Adipocyte (in vitro differentiated cells): ENCODE results near the gene SH3BP4.
A peak's percentile ranks its signal among the peaks of the same experiment; 100 is the strongest.

Experiments used
- DNase-seq: peaks from one replicate; pipeline ENCODE4 v3.0.0-alpha.2; 2015; ENCODE audit warnings: low read depth
- H3K27me3 ChIP-seq: replicated peaks from 2 replicates; pipeline ENCODE4 v1.7.0; 2013; ENCODE audit warnings: mild to moderate bottlenecking, low read length, moderate library complexity; ENCODE audit not compliant: control insufficient read depth, insufficient read depth
- H3K36me3 ChIP-seq: 2 replicates; pipeline ENCODE4 v1.7.0; 2013; ENCODE audit warnings: low read length, mild to moderate bottlenecking, moderate library complexity; ENCODE audit not compliant: control insufficient read depth, insufficient read depth, severe bottlenecking
- H3K4me1 ChIP-seq: 2 replicates; pipeline ENCODE4 v1.7.0; 2013; ENCODE audit warnings: mild to moderate bottlenecking, low read length, moderate library complexity; ENCODE audit not compliant: control insufficient read depth, insufficient read depth
- H3K4me3 ChIP-seq: 2 replicates; pipeline ENCODE4 v1.7.0; 2013; ENCODE audit warnings: mild to moderate bottlenecking, low read length, moderate library complexity
- H3K9ac ChIP-seq: 2 replicates; pipeline ENCODE4 v1.7.0; 2013; ENCODE audit warnings: mild to moderate bottlenecking, low read length, moderate library complexity
- H3K9me3 ChIP-seq: 2 replicates; pipeline ENCODE4 v1.7.0; 2013; ENCODE audit warnings: mild to moderate bottlenecking, low read length, moderate library complexity; ENCODE audit not compliant: control insufficient read depth

SH3BP4 gene

GRCh38 chr2:235004329-235004903, 52.6 kb downstream of the SH3BP4 start:
- H3K27me3 ChIP-seq: no peaks in the 10 kb centered on the region
- H3K36me3 ChIP-seq: peaks cover 27% of the 10 kb centered on the region
- no peak overlapping the region for H3K9ac ChIP-seq
- DNase-seq: peak; percentile 25
- peaks cover 19% of the 10 kb centered on the region for H3K4me1 ChIP-seq
- H3K4me3 ChIP-seq: no peak overlapping the region
- H3K9me3 ChIP-seq: no peaks in the 10 kb centered on the region

- no peak for DNase-seq
- no peaks in the 10 kb centered on the region for H3K27me3 ChIP-seq
- H3K9ac ChIP-seq: no peak overlapping the region
- peaks cover 21% of the 10 kb centered on the region for H3K36me3 ChIP-seq
- H3K4me1 ChIP-seq: peaks cover 21% of the 10 kb centered on the region
- H3K4me3 ChIP-seq: no peak overlapping the region
- H3K9me3 ChIP-seq: no peaks in the 10 kb centered on the region
Measured at GRCh38 chr2:235005023-235005422, 53.2 kb downstream of the SH3BP4 start.

GRCh38 chr2:235005603-235006259, 53.9 kb downstream of the SH3BP4 start:
- peaks cover 20% of the 10 kb centered on the region for H3K36me3 ChIP-seq
- H3K9me3 ChIP-seq: no peaks in the 10 kb centered on the region
- H3K9ac ChIP-seq: no peak overlapping the region
- peak; percentile 24 for DNase-seq
- H3K27me3 ChIP-seq: no peaks in the 10 kb centered on the region
- no peak overlapping the region for H3K4me3 ChIP-seq
- H3K4me1 ChIP-seq: peaks cover 25% of the 10 kb centered on the region

DNA sequence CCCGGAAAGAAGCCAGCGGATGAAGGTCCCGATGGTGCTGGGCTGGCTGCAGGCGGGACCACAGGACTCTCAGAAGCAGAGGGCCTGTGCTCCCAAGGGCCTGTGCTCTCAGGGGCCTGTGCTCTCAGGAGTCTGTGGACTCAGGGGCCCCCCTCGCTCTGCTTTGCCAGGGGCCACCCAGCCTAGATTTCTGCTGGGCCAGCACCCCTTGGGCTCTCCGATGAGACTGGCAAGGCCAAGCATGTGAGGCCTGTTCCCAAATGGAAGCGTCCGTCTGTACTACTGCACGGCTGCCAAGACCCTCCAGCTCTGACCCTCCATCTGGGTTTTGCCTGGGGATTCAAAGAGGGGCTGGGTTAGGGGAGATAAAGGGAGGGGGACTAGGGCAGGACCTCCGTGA, 54.6 kb downstream of the SH3BP4 start:
- no peak for DNase-seq
- H3K4me3 ChIP-seq: no peak overlapping the region
- H3K9ac ChIP-seq: no peak overlapping the region
- peaks cover 14% of the 10 kb centered on the region for H3K36me3 ChIP-seq
- H3K4me1 ChIP-seq: peaks cover 25% of the 10 kb centered on the region
- H3K27me3 ChIP-seq: no peaks in the 10 kb centered on the region
- no peaks in the 10 kb centered on the region for H3K9me3 ChIP-seq

DNA sequence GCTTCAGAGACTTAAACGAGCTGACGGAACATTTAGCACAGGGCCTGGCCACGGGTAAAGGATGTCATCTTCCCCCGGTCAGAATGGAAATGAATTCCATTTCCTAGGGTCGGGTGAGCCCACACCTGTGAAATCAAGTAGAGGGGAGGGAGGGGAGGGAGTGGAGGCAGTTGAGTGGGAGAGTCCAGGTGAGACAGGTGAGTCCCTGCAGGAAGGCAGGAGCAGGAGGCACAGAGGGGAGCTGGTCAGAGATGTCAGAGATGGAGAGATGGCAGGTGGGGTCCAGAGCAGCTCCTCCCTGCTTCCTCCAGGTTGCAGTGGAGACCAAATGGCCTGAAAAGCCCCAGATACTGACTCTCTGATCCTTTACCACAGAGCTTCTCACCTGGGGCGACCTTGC, 55.2 kb downstream of the SH3BP4 start:
- peaks cover 25% of the 10 kb centered on the region for H3K4me1 ChIP-seq

DNA sequence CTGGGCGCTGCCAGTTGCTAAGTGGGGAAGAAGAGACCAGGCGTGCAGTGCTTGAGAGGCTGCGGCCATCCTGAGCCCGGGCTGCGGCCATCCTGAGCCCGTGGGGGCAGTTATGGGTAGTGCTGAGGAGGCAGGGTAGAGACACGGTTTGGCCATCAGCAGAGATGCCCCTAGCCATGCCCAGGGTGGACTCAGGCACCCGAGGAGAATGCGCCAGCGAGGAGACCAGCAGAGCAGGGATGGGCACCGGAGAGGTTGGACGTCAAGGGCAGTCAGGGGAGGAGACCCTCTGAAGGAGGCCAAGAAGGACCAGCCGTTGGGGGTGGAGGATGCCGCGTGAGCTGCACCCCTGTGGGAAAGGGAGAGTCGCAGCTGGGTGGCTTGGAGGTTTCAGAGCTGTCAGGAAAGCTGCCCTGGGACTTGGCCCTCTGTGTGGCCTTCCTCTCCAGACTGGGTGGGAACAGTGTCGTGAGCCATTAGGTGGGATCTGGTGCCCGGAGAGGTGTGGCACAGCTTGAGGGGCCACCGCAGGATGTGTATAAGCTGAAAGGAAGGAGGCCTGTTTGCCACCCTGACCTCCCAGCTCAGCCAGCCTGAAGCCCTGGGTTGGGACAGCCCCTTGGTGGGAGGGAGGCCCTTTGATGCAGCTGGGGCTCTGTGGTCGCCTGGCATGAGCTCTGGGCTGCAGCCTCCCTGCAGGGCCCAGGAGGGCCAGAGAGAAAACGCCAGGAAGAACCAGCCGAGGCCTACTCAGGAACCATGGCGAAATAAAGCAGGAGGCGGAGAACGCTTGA, 56.0 kb downstream of the SH3BP4 start:
- Histone ChIP-seq H3K4me1 (peaks cover 25% of the 10 kb centered on the region), H3K9me3 (no peaks in the 10 kb centered on the region), H3K27me3 (no peaks in the 10 kb centered on the region), H3K9ac (no peak overlapping the region), H3K36me3 (peaks cover 7% of the 10 kb centered on the region), H3K4me3 (no peak overlapping the region)
- DNase-seq: no peak

More for the DNA sequence above, 55.2 kb downstream of the SH3BP4 start:
- Histone ChIP-seq H3K9me3 (no peaks in the 10 kb centered on the region), H3K4me3 (no peak overlapping the region), H3K27me3 (no peaks in the 10 kb centered on the region), H3K36me3 (peaks cover 14% of the 10 kb centered on the region), H3K9ac (no peak overlapping the region)
- DNase-seq: no peak

- Histone ChIP-seq H3K36me3 (peaks cover 6% of the 10 kb centered on the region), H3K4me3 (no peak overlapping the region), H3K9me3 (no peaks in the 10 kb centered on the region), H3K9ac (no peak overlapping the region), H3K4me1 (peaks cover 25% of the 10 kb centered on the region), H3K27me3 (no peaks in the 10 kb centered on the region)
- DNase-seq: no peak
Measured at GRCh38 chr2:235008584-235009044, 56.8 kb downstream of the SH3BP4 start.

- DNase-seq: no peak
- Histone ChIP-seq H3K4me3 (no peak overlapping the region), H3K9me3 (no peaks in the 10 kb centered on the region), H3K36me3 (peaks cover 6% of the 10 kb centered on the region), H3K4me1 (peaks cover 25% of the 10 kb centered on the region), H3K27me3 (no peaks in the 10 kb centered on the region), H3K9ac (no peak overlapping the region)
Measured at GRCh38 chr2:235009081-235009480, 57.3 kb downstream of the SH3BP4 start.

DNA sequence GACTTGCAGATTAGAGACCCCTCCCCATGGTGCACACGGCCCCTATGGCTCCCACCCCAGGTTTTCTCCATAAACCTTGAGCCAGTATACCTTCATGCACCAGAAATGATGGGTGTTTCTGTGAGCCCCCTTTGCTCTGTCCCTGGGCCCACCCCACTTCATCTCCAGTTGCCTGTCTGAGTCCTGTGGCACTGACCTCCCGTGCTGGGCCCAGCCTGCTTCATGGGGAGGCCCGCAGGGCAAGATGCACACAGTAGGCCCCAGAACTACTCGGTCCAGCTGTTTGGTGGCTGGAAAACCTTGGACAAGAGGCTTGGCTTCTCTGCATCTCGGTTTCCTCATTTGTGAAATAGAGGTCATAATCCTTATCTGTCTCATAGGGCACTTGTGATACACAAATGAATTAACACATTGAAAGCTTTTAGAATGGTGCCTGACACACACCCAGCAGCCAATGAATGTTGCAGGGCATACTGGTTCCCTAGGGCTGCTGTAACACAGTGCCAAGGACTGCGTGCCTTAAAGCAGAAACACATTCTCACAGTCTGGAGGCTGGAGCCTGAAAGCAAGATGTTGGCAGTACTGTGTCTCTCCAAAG, 58.4 kb downstream of the SH3BP4 start:
- DNase-seq: no peak
- H3K4me3 ChIP-seq: no peak overlapping the region
- peaks cover 25% of the 10 kb centered on the region for H3K4me1 ChIP-seq

DNA sequence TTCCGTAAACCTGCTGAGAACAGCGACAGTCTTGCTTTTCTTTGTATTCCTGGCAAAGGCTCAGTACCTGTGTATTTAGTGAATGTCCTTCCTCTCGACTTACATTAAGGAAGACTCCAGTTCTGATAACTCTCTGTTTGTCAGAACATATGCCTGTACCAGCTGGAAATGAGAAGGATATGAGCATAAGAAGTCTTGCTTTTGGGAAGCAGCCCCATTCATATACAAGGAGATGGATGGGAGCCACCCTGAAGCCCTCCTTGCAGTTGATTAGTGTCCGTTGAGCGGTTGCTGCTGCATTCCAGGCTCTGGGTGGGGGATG, 59.8 kb downstream of the SH3BP4 start:
- no peak for DNase-seq
- Histone ChIP-seq H3K9ac (no peak overlapping the region), H3K9me3 (peaks cover 3% of the 10 kb centered on the region), H3K27me3 (no peaks in the 10 kb centered on the region), H3K4me1 (peaks cover 17% of the 10 kb centered on the region), H3K4me3 (no peak overlapping the region), H3K36me3 (peaks cover 10% of the 10 kb centered on the region)

More for the DNA sequence above, 58.4 kb downstream of the SH3BP4 start:
- peaks cover 10% of the 10 kb centered on the region for H3K36me3 ChIP-seq
- H3K9me3 ChIP-seq: peaks cover under 1% of the 10 kb centered on the region
- H3K9ac ChIP-seq: no peak overlapping the region
- no peaks in the 10 kb centered on the region for H3K27me3 ChIP-seq

DNA sequence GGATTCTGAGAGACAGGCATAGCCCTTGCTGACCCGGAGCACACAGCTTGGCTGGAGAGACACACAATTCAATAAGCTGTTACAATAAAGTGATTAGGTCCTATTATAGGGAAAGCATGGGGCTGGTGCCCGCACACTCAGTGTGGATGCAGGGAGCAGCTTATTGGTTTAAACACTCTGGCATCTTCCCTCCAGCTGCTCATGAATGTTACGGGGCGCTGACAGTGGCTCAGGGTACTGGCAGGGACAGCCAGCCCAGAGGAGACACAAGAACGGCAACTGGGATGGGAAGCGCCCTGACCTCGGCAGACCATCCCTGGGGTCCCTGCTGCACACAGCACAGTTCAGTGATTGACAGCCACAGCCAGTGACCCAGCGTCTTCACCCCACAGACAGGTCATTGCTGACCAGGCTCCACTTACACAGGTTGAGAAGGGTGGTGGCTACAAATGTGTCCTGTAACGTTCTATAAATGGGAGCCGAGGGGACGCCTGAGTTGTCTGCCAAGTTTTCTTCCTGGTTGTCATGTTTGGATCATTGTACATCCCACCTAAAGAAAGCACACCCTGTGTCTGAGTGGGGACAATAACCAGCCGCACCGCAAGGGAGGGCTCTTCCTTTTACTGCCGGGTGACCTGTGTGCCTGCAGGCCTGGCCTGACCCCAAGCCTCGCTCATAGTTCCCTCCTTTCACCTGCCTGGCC, 60.3 kb downstream of the SH3BP4 start:
- no peak for DNase-seq
- no peak overlapping the region for H3K4me3 ChIP-seq
- H3K4me1 ChIP-seq: peaks cover 17% of the 10 kb centered on the region
- peaks cover 3% of the 10 kb centered on the region for H3K9me3 ChIP-seq
- H3K9ac ChIP-seq: no peak overlapping the region
- H3K27me3 ChIP-seq: no peaks in the 10 kb centered on the region
- H3K36me3 ChIP-seq: peaks cover 10% of the 10 kb centered on the region
